ENCODE measurements around the gene HS3ST4.

GRCh38 chr16:25868106-25868505 lies 176.3 kb downstream of the HS3ST4 start:
- TF ChIP-seq POLR2A (IDR thresholded peaks at IDR 0.05): no peak
- no peak for TF ChIP-seq CTCF (IDR thresholded peaks at IDR 0.05)
